Ureter (tissue), 1 donor: Measurements from ENCODE around the gene RBM3. TPM values are rescaled to one million over a fixed set of nuclear protein-coding genes. Genes with fewer than 3 reads are reported as not detected.
"Not testable (repeated sequence)": the region's sequence is repeated elsewhere in the genome, so short reads cannot be mapped to it uniquely, and the experiment has no call there.

Experiments
- DNase-seq: peaks from one replicate; pipeline ENCODE4 v3.0.0-alpha.2; 2020; ENCODE audit warnings: low spot score
- total RNA-seq: library from RNA; stranded (reverse); gene quantifications from one replicate; pipeline ENCODE4 v1.2.4, GENCODE V29; 2023
- donor health status: DM: yes; HTN: yes; CAD: no.

RBM3 gene
- total RNA-seq = 364 TPM

- peak; percentile 95 for DNase-seq
Observed at GRCh38 chrX:48574270-48575266, at the start of gene RBM3. RBM3 (plus strand) TSS chrX:48574484; CDS start chrX:48575181, 697 bp downstream.

DNA sequence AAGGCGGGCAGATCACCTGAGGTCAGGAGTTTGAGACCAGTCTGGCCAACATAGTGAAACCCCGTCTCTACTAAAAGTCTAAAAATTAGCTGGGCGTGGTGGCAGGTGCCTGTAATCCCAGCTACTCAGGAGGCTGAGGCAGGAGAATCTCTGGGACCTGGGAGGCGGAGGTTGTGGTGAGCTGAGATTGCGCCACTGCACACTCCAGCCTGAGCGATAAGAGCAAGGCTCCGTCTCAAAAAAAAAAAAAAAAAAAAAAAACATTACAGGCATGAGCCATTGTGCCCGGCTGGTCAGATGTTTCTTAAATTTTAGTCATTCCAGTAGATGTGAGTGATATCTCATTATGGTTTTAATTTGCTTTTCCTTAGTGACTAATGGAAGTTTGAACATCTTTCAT, 48.4 kb upstream of the RBM3 start:
- DNase-seq = not testable (repeated sequence)

DNA sequence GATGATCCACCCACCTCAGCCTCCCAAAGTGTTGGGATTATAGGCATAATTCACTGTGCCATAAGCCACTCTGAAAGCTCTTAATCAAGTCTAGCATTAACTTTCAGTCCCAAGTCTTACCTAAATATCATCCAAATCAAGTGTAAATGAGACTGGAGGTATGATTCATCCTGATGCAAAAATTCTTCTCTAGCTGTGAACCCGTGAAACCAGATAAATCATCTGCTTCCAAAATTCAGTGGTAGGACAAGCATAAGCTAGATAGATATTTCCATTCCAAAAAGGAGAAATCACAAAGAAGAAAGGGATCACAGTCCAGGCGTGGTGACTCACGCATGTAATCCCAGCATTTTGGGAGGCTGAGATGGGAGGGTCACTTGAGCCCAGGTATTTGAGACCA, 43.5 kb upstream of the RBM3 start:
- no peak for DNase-seq

DNA sequence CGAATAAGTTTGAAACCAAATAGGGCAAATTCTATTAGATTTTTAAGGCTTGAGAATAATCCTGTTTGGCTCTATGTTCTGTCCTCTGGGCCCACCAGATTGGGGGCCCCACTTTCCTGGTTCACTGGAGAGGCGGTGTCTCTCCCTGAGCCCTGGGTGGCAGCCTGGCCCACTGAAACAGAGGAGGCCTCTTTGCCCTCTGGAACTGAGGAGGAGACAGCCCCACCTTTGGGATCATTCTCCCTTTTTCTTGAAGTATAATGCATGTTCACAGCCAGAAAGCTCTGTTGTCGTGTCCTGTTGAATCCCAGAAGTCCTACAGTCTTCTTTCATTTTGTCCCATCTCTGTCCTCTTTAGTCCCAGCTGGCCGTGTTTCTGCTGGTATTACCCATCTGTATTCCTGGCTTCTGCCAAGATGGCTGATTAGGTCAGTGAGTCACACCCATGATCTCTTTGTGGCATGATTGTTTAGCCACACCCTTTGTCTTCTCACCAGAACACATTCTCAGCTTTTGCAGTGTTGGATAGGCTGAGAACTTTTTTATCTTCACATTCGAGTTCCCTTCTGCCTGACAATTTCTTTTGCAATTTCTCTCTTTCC, 42.8 kb upstream of the RBM3 start:
- no peak for DNase-seq

DNA sequence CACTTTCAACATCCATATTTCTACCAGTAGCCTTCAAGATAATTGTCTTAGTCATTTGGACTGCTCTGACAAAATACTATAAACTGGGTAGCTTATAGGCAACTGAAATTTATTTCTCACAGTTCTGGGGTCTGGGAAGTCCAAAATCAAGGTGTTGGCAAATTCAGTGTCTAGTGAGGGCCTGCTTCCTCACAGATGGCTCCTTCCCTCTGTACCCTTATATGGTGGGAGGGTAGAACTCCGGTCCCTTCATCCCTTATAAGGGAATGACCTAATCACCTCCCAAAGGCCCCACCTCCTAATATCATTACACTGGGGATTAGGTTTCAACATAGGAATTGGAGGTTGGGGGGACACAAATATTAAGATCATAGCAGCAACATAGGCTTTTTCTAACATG, 42.1 kb upstream of the RBM3 start:
- no peak for DNase-seq

- no peak for DNase-seq
Observed at GRCh38 chrX:48533165-48533564, 41.1 kb upstream of the RBM3 start.

DNA sequence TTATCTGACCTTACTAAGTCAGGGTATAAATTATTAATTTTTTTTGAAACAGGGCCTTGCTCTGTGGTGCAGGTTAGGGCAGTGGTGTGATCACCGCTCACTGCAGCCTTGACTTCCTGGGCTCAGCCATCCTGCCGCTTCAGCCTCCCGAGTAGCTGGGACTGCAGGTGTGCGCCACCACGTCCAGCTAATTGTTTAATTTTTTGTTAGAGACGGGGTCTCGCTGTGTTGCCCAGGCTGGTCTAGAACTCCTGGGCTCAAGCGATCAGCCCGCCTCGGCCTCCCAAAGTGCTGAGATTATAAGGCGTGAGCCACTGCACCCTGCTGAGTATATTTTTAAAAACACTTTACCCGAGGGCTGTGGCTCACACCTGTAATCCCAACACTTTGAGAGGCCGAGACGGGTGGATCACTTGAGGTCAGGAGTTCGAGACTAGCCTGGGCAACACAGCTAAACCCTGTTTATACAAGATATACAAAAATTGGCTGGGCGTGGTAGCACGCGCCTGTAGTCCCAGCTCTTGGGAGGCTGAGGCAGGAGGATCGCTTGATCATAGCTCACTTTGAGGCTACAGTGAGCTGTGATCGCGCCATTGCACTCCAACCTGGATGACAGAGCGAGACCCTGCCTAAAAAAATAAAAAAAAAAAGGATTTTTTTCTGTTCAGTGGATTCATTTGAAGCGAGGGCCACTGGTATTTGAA, 35.5 kb upstream of the RBM3 start:
- DNase-seq = no peak

DNA sequence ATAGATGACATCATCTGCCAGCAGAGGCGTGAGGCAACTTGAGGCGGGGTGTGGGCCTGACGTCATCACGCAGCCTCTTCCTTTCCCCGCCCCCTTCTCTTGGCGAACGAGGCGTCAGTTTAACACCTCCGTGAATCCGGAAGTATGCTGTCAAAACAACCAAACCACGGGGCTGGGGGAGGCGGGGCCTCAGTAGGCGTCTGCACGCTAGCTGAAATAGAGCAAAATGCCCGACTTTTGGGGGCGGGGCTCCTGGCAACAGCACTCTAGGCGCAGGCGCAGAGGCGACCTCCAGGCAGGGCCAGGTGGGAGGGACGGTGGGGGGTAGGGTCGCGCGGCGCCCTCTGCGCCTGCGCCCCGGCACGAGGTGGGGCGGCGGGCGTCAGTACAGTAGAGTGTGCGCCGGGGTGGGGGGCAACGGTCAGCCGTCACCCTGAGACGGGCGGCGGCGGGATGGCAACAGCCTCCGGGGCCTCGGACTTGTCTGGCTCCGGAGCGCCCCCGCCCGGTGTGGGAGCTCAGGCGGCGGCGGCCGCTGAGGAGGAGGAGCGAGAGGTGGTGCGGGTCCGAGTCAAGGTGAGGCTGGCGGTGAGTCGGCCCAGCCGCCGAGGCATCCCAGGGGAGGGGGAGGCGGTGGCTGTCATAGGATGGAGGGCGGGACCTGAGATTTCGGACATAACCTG, 34.8 kb upstream of the RBM3 start, which contains the start of gene TBC1D25:
TSS of gene TBC1D25 (plus strand) at position 370 of the 683 bp plus-strand sequence. CDS start at position 454, 84 bp downstream.
- DNase-seq = peak; percentile 97

DNA sequence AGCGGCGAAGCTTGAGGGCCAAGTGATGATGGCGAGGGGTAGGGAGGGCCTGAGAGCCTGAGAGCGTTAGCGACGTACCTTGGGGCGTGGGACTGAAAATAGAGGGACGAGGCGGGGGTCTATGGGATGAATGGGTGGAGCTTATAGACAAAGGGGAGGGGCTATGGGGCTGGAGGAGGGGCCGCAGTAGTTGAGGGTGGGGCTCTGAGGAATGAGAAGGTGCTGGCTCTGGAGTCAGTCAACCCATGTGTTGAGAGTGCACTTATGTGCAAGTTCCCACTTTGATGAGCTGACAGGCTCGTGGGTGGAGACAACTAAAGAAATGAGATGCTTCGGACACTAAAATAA, 34.3 kb upstream of the RBM3 start:
- DNase-seq = no peak

DNA sequence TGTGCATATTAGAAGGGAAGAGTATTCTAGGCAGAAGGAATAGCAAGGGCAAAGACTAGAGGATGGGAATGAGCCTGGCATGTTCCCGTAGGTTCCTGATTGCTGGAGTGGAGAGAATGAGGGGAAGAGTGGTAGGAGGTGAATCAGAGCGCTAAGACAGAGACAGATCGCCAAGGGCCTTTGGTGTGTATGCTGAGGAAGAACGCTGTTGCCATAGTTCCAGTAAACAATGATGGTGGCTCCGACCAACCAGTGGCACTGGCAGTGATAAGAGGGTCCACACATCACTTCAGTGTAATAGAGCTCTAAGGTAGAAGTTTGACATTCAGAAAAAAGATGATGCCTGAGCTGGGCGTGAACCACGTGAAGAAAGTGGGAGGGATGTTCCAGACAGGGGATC, 33.8 kb upstream of the RBM3 start:
- DNase-seq = no peak

GRCh38 chrX:48541140-48541814, 33.0 kb upstream of the RBM3 start:
- no peak for DNase-seq

- DNase-seq = no peak
Observed at GRCh38 chrX:48548871-48549270, 25.4 kb upstream of the RBM3 start.

DNA sequence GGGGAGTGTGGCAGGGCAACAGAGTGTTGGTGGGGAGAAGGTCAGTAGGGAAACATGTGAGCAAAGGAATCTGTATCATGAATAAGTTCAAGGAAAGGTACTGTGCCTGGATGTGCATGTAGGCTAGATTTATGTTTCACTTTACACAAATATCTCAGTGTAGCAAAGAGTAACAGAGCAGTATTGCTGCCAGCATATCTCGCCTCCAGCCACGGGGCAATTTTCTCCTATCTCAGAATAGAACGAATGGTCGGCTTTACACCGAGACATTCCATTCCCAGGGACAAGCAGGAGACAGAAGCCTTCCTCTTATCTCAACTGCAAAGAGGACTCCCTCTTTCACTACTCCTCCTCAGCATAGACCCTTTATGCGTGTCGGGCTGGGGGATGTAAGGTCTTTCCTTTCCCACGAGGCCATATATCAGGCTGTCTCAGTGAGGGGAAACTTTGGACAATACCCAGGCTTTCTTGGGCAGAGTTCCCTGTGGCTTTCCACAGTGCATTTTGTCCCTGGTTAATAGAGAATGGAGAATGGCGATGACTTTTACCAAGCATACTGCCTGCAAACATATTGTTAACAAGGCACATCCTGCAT, 18.5 kb upstream of the RBM3 start:
- not testable (repeated sequence) for DNase-seq

DNA sequence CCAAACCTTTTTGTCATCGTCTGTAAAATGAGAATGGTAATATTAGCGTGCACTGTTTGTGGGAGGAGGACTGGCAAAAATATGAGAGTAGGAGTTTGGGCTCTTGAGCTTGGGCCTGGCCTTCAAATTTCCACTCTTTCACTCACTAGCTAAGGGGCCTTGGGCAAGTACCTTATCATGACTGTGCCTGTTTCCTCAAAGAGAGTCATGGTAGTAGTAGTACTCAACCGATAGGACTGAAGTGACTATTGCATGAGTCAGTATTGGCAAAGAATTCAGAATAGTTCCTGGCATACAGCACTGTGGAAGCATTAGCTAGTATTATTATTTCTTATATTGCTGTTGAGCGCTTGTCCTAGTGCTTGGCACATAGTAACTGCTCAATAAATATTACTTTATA, 16.0 kb upstream of the RBM3 start:
- no peak for DNase-seq

- no peak for DNase-seq
Observed at GRCh38 chrX:48559636-48560035, 14.6 kb upstream of the RBM3 start.

- no peak for DNase-seq
Observed at GRCh38 chrX:48560056-48560455, 14.2 kb upstream of the RBM3 start.

DNA sequence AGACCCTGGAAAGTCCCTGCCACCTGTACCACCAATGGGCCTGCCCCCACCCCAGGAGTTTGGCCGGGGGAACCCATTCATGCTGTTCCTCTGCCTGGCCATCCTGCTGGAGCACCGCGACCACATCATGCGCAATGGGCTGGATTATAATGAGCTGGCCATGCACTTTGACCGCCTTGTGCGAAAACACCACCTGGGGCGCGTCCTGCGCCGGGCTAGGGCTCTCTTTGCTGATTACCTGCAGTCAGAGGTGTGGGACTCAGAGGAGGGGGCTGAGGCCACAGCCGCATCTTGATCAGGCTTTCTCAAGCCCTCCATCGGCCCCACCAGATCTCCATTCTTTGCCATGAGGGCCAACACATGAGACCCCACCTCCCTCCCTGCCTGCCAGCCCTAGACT, 13.6 kb upstream of the RBM3 start:
- DNase-seq = no peak

GRCh38 chrX:48569958-48570357, 4.3 kb upstream of the RBM3 start:
- DNase-seq = no peak

DNA sequence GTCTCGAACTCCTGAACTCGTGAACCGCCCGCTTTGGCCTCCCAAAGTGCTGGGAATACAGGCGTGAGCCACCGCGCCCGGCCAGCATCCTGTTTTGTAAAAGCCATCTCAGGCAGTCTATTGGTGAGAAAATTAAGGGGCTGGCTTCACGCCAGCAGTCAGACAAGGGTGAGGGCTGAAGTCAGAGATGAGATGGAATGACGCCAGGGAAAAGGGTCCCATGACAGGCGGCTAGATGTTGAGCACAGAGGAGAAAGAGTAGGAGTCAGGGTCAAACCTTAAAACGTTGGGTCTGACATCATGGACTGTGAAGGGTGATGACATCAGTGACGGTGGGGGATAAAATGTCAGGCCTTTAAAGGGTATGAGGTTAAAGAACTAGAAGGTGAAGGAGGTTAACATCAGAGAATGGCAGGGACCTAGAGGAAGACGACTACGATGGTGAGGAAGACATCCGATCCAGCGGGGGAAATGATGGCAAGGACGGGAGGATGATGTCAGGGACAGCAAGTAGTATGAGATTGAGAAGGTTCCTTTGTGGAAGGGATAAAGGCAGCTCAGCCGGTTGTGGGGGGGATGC, 504 bp upstream of the RBM3 start:
- DNase-seq = peak; percentile 54

GRCh38 chrX:48575642-48576041, 1.4 kb downstream of the RBM3 start:
- DNase-seq = no peak

- no peak for DNase-seq
Observed at GRCh38 chrX:48576108-48576507, 1.8 kb downstream of the RBM3 start.
